ENCODE data around the gene PTK6. TPM values are rescaled to one million over a fixed set of nuclear protein-coding genes. Genes with fewer than 3 reads are reported as not detected.

The PTK6 gene
- total and polyA plus RNA-seq, 3 donors from 2014 or later: 0.26 to 0.37 TPM; not detected in 1

DNA sequence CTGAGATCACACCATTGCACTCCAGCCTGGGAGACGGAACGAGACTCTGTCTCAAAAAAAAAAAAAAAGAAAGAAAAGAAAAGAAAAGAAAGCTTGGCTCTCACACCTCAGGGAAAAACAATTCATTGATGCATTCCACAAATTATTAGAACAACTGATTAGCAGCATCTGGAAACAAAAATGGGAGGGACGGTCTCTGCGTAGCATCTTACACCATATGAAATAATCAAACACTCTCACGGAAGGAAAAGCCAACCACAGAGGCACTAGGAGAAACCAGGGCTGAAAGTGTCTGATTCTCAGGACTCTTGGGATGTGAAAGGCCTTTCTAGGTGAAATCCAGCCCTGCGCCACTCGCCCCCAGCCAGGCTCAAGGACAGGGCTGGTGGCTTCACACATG is 39.1 kb upstream of the PTK6 start:
- TF ChIP-seq POLR2A (IDR thresholded peaks at IDR 0.05): no peak
- TF ChIP-seq, protein P1, sequence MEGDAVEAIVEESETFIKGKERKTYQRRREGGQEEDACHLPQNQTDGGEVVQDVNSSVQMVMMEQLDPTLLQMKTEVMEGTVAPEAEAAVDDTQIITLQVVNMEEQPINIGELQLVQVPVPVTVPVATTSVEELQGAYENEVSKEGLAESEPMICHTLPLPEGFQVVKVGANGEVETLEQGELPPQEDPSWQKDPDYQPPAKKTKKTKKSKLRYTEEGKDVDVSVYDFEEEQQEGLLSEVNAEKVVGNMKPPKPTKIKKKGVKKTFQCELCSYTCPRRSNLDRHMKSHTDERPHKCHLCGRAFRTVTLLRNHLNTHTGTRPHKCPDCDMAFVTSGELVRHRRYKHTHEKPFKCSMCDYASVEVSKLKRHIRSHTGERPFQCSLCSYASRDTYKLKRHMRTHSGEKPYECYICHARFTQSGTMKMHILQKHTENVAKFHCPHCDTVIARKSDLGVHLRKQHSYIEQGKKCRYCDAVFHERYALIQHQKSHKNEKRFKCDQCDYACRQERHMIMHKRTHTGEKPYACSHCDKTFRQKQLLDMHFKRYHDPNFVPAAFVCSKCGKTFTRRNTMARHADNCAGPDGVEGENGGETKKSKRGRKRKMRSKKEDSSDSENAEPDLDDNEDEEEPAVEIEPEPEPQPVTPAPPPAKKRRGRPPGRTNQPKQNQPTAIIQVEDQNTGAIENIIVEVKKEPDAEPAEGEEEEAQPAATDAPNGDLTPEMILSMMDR (IDR thresholded peaks at IDR 0.05): no peak
- no peaks in the 10 kb centered on the region for H3K27me3 ChIP-seq
- no peak overlapping the region for H3K27ac ChIP-seq
- no peak for DNase-seq
- intact Hi-C loops (cut with DNase I; ENCODE audit: low total_unique reads): no loop called here
- no peaks in the 10 kb centered on the region for H3K36me3 ChIP-seq (ENCODE audit: low read depth, missing control alignments)
- peaks cover 6% of the 10 kb centered on the region for H3K4me1 ChIP-seq
- 66 to 81% methylated on average over 7 of the region's 7 CpGs for WGBS, 2 donors
- H3K9me3 ChIP-seq: no peaks in the 10 kb centered on the region
- H3K4me3 ChIP-seq: no peak overlapping the region

DNA sequence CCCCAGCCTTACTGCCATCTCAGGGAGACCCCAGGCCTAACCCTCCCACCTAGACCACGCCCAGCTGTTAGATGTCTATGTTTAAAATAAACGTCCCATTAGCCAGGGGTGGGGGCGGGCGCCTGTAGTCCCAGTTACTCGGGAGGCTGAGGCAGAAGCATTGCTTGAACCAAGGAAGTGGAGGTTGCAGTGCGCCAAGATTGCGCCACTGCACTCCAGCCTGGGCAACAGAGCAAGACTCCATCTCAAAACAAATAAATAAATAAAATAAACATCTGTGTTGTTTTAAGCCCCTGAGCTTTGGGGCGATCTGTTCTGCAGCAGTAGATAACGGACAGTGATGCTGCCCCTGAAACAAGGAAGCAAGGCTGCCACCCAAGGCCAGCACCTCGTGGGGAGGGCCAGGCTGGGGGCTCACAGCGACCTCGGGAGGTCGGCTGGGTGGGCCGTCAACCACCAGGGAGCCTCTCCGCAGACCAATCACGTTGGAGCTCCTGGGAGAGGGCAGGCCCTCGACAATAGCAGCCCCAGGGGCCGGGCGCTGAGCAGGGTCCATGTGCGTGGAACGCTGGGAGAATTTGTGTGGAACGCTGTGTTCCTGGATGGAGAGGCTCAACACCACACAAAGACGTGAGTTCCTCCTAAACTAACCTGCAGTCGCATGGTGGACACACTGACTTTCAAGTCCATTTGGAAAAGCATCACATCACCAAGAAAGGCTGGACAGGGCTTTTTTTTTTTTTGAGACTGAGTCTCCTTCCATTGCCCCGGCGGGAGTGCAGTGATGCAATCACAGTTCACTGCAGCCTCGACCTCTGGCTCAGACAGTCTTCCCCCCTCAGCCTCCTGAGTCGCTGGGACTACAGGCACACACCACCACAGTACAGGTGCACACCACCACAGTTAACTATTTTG is 37.9 kb upstream of the PTK6 start:
- H3K27ac ChIP-seq: peak overlapping the region in 1 of 2 donors; percentile 56
- peaks cover 6% of the 10 kb centered on the region for H3K4me1 ChIP-seq
- no peaks in the 10 kb centered on the region for H3K36me3 ChIP-seq (ENCODE audit: low read depth, missing control alignments)
- no peak overlapping the region for H3K4me3 ChIP-seq
- intact Hi-C loops (cut with DNase I; ENCODE audit: low total_unique reads): no loop called here
- no peaks in the 10 kb centered on the region for H3K9me3 ChIP-seq
- DNase-seq: no peak
- WGBS, 2 donors: 58 to 69% methylated on average over 27 to 28 of the region's 28 CpGs
- H3K27me3 ChIP-seq: no peaks in the 10 kb centered on the region
- TF ChIP-seq, protein P1 (IDR thresholded peaks at IDR 0.05): no peak
- TF ChIP-seq POLR2A (IDR thresholded peaks at IDR 0.05): no peak

DNA sequence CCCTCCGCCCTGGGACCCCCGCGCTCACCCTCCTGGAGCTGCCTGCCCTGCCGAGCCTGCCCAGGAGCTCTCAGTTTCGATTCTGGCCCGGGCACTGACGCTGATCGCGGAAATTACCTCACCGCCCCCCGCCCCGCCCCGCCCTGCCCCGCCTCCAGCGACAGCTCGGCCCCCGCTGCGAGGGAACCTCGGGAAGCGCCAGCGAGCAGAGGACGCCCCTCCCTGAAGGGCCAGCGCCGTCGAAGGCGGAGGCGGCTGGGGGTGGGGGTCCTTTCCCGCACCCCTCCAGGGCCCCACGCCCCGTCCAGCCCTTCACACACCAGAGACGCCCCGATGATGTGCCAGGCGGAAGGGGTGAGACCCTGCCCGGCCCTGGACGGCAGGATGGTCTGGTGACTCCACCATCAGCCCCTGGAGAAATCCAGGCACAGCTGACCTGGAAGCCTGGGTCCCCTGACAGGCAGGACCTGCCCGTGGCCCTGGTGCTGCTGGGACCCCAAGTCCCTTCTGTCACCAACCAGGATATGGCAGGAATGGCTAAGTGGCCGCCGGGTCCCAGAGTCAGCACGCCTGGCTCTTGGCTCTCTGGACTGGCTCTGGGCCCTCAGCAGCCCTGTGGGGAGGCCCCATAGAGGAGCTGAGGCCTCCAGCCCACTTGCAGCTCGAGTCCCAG is 37.1 kb upstream of the PTK6 start, which contains the start of gene HELZ2:
Gene HELZ2 (minus strand): TSS at position 84 of the 673 bp plus-strand sequence. CDS start 1,854 bp downstream, outside the sequence.
- H3K9me3 ChIP-seq: no peaks in the 10 kb centered on the region
- TF ChIP-seq, protein P1 (IDR thresholded peaks at IDR 0.05): no peak
- TF ChIP-seq POLR2A (IDR thresholded peaks at IDR 0.05): no peak
- 28% methylated on average over 12 of the region's 40 CpGs; no CpG with 5 or more reads in 1 of the 2 donors for WGBS, 2 donors
- no peaks in the 10 kb centered on the region for H3K36me3 ChIP-seq (ENCODE audit: low read depth, missing control alignments)
- DNase-seq: peak; percentile 81
- H3K4me3 ChIP-seq: peak within 1 kb of the TSS; percentile 67 to 81
- H3K27ac ChIP-seq: peak within 1 kb of the TSS; percentile 56 to 80
- H3K4me1 ChIP-seq: peaks cover 6% of the 10 kb centered on the region
- H3K27me3 ChIP-seq: no peaks in the 10 kb centered on the region
- intact Hi-C loops (cut with DNase I; ENCODE audit: low total_unique reads): no loop called here

DNA sequence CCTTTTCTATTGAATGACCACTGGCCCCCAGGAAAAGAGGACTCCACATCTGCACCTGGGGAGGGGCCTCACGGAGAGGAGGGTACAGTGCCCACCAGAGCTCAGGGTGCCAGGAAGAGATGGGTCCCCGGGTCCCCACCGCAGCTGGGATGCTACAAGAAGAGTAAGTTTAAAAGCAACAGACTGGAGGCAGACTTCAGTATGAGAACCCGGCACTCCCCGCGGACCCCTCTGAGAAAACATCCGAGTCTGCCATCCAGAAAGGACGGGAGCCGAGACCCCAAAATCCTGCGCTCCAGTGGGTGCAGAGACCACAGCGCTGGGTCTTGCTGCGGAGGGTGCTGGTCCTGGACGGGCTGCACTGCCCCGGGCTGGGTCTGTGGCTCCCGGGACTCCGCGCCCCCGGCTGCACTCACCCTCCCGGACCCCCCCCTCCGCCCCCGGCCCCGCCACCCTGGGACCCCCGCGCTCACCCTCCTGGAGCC is 36.5 kb upstream of the PTK6 start:
- H3K27me3 ChIP-seq: no peaks in the 10 kb centered on the region
- peak overlapping the region; percentile 67 to 81 for H3K4me3 ChIP-seq
- H3K27ac ChIP-seq: peak overlapping the region; percentile 56 to 80
- H3K36me3 ChIP-seq (ENCODE audit: low read depth, missing control alignments): no peaks in the 10 kb centered on the region
- 25 to 52% methylated on average over 14 to 21 of the region's 24 CpGs for WGBS, 2 donors
- no peaks in the 10 kb centered on the region for H3K9me3 ChIP-seq
- TF ChIP-seq, protein P1 (IDR thresholded peaks at IDR 0.05): no peak
- TF ChIP-seq POLR2A (IDR thresholded peaks at IDR 0.05): no peak
- intact Hi-C loops (cut with DNase I; ENCODE audit: low total_unique reads): no loop called here
- no peak for DNase-seq
- H3K4me1 ChIP-seq: peaks cover 6% of the 10 kb centered on the region

Data from testis (tissue), 3 donors.